HG03520 (cell line): Measurements from ENCODE around the gene REEP2.
"Not testable (repeated sequence)": the region's sequence is repeated elsewhere in the genome, so short reads cannot be mapped to it uniquely, and the experiment has no call there.

Experiments
- ATAC-seq: cut with Tn5 transposase; IDR thresholded peaks from one replicate; pipeline ENCODE4 v1.9.1; 2021; ENCODE audit warnings: mild to moderate bottlenecking, moderate library complexity; ENCODE audit not compliant: unreplicated experiment

REEP2 gene

GRCh38 chr5:138466125-138466899 lies 27.5 kb downstream of the REEP2 start:
- no peak for ATAC-seq

GRCh38 chr5:138466900-138467710 lies 28.2 kb downstream of the REEP2 start:
- ATAC-seq, result no peak

GRCh38 chr5:138467711-138468132 lies 28.9 kb downstream of the REEP2 start:
- ATAC-seq, result no peak

GRCh38 chr5:138468133-138468965 lies 29.5 kb downstream of the REEP2 start:
- ATAC-seq, result no peak

- no peak for ATAC-seq
These were observed 30.2 kb downstream of the REEP2 start for GRCh38 chr5:138468966-138469539.

GRCh38 chr5:138469540-138470321 lies 30.9 kb downstream of the REEP2 start:
- ATAC-seq, result no peak

GRCh38 chr5:138470322-138471051 lies 31.6 kb downstream of the REEP2 start:
- no peak for ATAC-seq

- no peak for ATAC-seq
These were observed 32.1 kb downstream of the REEP2 start for GRCh38 chr5:138471052-138471361.

- no peak for ATAC-seq
These were observed 33.5 kb downstream of the REEP2 start for GRCh38 chr5:138472353-138472752.

- not testable (repeated sequence) for ATAC-seq
These were observed 34.3 kb downstream of the REEP2 start for GRCh38 chr5:138473151-138473550.

- ATAC-seq, result no peak
These were observed 38.1 kb downstream of the REEP2 start for GRCh38 chr5:138476918-138477317.

GRCh38 chr5:138482638-138483037 lies 43.8 kb downstream of the REEP2 start:
- ATAC-seq, result no peak

- no peak for ATAC-seq
These were observed 49.7 kb downstream of the REEP2 start for GRCh38 chr5:138488481-138488945.

GRCh38 chr5:138489683-138490061 lies 50.8 kb downstream of the REEP2 start:
- ATAC-seq, result no peak

GRCh38 chr5:138490648-138491283 lies 51.9 kb downstream of the REEP2 start:
- ATAC-seq, result no peak

GRCh38 chr5:138491284-138491648 lies 52.4 kb downstream of the REEP2 start:
- ATAC-seq, result no peak

GRCh38 chr5:138491669-138492559 lies 53.1 kb downstream of the REEP2 start:
- ATAC-seq, result peak; percentile 99

GRCh38 chr5:138492560-138493045 lies 53.7 kb downstream of the REEP2 start:
- ATAC-seq, result no peak
